ENCODE results near the gene C7orf57.
"Not testable (repeated sequence)": the region's sequence is repeated elsewhere in the genome, so short reads cannot be mapped to it uniquely, and the experiment has no call there.

Gene C7orf57

GRCh38 chr7:48038815-48039506 is 3.6 kb downstream of the C7orf57 start:
- no peak for DNase-seq

DNA sequence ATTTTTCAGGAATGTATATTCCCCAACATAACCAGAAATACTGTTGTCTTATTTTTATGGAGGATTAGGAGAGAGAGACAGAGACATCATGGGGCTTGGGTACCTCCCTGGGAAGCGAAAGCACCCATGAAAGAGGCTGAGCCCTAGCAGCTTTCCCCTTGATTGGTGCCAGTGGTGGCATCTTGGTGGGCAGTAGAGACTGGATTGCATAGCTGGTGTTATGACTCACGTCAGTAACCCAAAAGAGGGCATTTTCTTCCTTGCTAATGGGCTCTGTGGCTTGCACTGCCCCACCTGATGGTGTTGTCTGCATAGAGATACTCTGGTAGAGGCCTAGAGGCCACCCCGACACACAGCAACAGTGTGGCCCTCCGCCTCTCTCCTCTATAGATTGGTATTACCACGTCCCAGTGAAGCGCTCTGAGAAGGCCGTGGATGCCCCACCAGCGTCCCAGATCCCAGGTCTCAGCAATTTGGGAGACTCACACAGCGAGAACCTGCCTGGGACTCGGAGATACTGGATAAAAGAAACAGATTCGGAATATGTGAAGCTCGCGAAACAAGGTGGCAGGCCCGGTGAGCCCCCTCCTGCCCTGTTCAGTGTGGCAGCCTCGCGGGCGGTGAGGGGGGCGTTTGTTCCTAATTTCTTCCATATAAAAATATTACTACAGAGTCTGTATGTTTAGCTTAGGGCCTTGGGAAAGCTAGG is 5.8 kb downstream of the C7orf57 start:
- no peak for DNase-seq

DNA sequence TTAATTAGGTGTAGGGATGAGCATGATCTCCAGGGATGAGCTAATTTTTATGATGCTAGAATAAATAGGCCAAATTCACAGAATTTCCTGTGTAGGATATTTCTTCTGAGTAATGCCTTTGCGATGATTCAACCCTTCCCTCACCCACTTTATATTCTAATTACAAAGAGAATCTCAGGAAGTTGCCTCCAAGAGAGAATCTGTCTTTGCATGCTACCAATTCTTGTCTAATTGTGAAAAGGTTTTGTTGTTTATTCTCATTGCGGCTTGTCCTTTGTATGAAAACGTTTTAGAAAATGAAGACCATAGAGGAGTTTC is 6.3 kb downstream of the C7orf57 start:
- no peak for DNase-seq

DNA sequence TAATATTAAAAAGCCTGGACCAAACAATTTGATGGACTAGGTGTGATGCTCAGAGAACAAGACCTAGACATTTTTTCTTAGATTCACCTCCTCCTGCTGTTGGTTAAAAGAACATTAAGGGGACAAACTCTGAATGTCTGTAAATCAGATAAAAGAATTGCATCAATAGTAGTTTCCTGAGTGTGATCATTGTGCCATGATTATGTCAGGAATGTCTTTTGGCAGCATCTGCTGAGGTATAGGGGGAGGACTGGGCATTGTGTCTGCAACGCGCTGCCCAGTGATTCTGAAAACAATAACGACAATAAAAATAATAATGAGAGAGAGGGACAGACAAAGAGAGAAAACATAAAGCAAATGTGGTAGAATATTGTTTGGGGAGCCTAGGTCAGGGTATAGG is 6.9 kb downstream of the C7orf57 start:
- DNase-seq, result no peak

GRCh38 chr7:48042636-48043035 is 7.3 kb downstream of the C7orf57 start:
- DNase-seq, result no peak

DNA sequence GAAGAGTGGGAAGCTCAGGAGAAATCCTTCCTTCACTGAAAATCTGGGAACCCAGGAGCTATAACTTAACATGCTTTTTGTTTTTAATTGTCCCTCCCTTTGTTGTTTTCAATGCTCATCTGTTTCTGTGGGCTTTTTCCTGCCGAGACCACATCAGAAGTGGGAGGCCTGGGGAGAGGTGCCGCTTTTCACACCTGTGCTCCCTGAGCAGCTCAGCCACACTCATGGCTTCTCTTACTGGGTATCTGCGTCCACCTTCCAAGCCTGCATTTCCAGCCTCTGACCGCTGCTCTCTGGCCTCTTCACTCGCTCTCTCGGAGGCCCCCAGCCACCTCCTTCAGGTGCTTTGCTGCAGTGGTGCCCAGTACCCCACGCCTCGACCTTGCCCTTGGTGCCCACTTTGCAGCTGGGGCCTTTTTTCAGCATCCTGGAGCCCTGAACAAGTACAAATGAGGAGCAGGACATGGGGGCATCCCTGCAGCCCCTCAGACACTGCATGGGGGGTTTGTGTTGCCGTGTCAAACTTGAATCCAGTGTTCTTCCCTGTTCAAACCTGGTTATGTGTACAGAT is 9.9 kb downstream of the C7orf57 start:
- DNase-seq, result no peak

GRCh38 chr7:48046458-48046857 is 11.1 kb downstream of the C7orf57 start:
- no peak for DNase-seq

GRCh38 chr7:48048113-48048512 is 12.8 kb downstream of the C7orf57 start:
- DNase-seq, result no peak

DNA sequence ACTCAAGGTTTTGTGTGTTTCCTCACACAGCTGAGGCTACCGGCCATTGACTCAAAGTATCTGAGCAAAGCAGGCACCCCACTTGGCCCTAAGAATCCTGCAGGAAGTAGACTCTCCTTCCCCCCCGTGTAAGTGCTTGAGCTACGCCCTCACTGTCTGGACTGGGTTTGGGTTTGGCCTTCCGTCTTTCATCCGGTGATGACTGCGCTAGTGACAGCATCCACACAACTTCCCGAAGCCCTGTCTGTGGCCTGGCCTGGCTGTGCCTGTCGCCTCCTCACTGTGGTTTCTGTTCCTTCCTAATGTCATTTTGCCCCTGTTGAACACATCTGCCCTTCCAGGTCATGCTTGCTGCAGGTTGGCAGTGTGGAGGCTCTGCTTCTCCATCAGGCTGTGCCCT is 14.5 kb downstream of the C7orf57 start:
- DNase-seq, result no peak

- no peak for DNase-seq
Observed at GRCh38 chr7:48052748-48053147, 17.4 kb downstream of the C7orf57 start.

DNA sequence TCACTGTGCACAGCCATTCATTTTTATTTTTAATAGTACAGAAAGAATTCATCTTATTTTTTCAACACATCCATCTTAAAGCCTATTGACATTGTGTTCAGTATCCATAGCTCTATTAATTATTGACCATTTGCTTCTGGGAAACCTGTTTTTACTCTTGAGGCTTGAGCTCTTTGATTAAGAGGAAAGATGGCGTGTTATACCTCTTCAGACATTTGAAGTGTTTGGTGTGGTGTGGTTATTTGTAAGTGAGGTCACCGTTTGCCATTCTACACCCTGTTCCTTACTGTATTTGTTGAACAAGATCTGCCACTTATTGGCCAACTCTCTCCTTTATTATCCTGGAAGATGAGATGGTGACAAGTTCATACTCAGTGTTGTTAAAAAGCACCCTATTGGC is 18.4 kb downstream of the C7orf57 start:
- no peak for DNase-seq

- DNase-seq, result no peak
Observed at GRCh38 chr7:48058990-48059389, 23.6 kb downstream of the C7orf57 start.

DNA sequence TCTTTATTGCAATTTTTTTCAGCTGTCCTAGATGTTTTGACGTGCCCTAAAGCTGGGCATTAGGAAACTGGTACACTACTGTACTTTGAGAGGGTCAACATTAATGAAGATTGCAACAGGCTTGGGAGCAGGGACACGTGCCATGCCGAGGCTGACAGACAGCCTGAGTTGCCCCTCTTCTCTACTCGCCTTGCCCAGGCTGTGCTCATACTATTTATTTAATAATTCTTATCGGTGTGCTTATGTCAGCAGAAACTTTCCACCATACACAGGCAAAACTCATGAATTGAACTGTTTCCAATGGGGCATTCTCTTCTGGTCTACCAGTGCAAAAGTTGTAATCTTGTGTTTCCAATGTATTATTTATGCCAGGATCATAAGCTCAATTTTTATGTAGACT is 24.4 kb downstream of the C7orf57 start:
- DNase-seq, result no peak

DNA sequence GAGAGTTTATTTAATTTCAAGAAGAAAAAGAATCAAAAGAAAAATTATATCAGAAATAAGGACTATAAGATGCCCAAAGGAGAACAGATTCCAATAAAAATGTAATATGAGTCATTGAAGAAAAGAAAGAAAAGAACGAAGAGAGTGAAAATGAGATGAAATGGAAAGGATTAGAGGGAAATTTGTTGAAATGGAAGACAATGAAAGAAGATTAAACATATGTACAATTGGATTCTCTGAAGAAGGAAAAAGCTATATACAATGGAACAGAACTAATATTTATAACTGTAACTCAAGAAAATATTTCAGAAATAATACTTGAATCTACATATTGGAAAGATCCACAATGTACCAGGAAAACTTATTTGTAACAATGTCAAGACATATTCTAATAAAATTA is 28.6 kb downstream of the C7orf57 start:
- DNase-seq, result no peak

GRCh38 chr7:48067475-48067874 is 32.1 kb downstream of the C7orf57 start:
- DNase-seq, result no peak

- DNase-seq, result no peak
Observed at GRCh38 chr7:48074204-48074654, 38.9 kb downstream of the C7orf57 start.

- no peak for DNase-seq
Observed at GRCh38 chr7:48077423-48077822, 42.1 kb downstream of the C7orf57 start.

DNA sequence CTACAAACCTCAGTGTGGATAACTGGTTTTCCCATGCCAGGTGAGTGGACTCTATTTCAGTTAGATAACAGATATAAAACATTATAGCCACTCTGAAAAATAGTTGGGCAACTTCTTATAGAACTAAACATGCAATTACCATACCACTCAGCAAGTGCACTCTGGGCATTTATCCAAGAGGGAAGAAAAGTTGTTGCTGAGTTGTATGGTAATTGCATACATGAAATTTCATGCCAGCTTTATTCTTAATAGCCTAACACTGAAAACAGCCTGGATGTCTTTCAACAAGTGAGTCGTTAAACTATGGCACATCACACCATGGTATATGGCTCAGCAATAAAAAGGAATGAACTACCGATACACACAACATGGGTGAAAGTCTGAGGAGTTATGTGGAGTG is 43.1 kb downstream of the C7orf57 start:
- DNase-seq, result no peak

- DNase-seq, result not testable (repeated sequence)
Observed at GRCh38 chr7:48082378-48082777, 47.0 kb downstream of the C7orf57 start.

DNA sequence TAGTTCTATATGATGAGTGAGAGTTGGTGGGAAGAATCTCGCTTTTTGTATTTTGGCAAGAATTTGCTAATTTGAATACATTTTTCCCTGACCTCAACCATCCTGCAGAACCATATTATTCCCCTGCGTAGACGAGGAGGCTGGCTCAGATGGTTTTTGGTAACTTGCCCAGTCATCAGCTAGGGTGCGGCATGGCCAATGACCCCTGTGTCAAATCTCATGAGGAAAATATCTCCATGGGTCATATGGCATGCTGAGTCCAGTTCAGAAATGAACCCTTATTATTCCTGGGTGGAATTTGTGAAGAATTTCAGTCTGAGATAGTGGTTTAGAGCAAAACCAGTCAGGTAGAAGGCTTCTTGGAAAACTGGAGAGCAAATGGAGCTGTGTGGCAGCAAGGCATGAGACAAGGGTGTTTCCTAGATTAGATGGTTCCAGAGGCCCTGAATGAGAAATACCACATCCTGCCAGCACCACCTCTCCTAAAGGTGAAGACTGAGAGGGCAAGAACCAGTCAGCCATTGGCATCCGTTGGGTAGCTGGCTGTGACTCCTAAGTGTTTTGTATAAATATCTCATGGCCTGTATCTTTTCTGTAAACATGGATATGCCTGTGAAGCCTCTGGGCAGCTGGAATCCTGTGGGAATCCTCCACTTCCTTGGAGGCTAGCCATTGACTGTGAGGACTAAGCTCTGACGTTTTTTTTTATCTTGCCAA is 47.9 kb downstream of the C7orf57 start:
- no peak for DNase-seq

- no peak for DNase-seq
Observed at GRCh38 chr7:48084727-48085432, 49.5 kb downstream of the C7orf57 start.

- no peak for DNase-seq
Observed at GRCh38 chr7:48085433-48085791, 50.1 kb downstream of the C7orf57 start.

DNA sequence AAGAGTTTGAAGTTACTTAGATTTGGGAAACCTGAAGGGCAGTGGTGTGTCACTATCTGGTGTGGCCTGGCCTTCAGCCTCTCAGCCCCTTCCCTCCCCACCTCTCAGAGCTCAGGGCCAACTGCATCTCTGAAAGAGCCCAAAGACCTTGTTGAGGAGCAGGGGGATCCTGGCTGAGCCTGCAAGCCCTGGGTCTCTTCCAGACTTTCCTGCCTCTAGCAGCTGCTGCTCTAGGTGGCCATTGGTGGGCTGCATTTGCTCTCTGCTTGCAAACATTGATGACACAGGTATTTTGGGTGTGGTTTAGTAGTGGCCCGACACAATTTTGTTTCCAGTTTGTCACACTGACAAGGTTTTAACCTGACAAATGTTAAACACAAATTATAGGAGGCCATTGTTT is 50.6 kb downstream of the C7orf57 start:
- DNase-seq, result no peak
